CD4-positive, alpha-beta T cell treated with Interleukin-15 for 4 hours (primary cell): Measurements from ENCODE around the gene PARP16.
"Not testable (repeated sequence)": the region's sequence is repeated elsewhere in the genome, so short reads cannot be mapped to it uniquely, and the experiment has no call there.

Experiments used
- DNase-seq: peaks from one replicate; pipeline ENCODE4 v3.0.0-alpha.2; 2020; ENCODE audit warnings: low spot score

The PARP16 gene

DNA sequence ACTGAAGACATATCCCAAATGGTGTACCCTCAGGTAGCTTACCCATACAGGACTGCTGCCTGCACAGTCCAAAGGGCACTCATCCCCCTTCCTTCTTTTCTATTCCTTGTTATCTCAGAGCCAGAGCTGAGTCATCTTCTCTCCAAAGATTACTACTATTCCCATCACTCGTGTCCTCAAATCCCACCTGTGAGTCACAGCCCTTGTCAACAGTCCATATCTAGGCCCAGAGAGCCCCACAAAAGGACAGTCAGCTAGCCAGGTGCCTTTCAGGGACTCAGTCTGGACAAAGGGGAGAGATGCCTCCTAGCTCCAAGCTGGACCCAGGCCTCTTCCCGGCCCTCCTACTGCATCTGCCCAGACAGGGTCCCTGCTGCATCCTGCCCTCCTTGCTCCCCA, 11.0 kb downstream of the PARP16 start:
- DNase-seq: no peak

DNA sequence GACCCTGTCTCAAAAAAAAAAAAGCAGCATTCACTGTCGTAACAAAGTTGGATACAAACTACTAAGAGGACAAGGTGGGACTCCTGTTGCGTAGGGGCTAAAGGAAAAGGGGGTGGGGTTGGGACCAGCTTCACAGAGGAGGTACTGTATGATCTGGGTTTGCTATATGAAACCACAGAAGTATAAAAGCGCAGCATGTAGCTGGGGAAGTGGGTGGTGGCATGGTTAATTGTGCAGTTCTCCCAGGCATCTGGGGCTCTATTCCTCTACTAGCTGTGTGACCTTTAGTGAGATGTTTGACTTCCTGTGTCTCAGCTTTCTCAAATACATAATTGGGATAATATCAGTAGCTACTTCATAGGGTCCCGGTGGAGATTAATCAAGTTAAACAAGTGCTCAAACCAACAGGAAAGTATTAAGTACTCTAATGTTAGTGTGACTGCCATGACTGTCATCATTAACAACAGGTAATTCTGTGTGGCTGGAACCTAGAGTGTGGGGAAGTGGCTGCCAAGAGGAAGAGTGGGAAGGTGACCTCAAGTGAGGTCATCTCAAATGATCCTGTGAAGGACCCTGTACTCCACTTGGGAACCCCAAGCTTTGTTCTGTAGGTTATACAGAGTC, 11.5 kb downstream of the PARP16 start:
- no peak for DNase-seq

DNA sequence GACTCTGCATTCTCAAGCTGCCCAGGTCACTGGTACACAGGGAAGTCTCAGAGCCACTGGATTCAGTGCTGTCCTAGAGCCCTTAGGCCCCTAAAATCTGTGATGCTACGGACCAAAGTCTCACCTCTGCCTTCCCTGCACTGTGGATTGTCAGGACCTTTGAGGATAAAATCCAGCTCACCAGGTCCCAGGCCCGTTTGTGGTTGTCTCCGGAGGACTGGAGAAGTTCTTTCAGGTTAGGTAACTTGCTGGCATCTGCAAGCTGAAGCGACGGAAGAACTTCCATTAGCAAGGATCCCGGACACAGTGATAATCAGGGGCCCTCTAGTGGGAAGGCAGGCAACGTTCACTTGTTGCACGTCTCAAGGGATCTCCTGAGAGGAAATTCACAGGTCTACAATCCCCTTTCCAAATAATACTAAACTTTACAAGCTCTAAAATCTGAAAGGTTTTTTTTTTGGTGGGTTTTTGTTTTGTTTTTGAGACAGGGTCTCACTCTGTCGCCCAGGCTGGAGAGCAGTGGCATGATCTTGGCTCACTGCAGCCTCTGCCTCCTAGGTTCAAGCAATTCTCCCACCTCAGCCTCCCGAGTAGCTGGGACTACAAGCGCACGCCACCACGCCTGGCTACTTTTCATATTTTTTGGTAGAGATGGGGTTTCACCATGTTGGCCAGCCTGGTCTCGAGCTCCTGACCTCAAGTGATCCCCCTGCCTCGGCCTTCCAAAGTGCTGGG, 15.7 kb downstream of the PARP16 start:
- not testable (repeated sequence) for DNase-seq

DNA sequence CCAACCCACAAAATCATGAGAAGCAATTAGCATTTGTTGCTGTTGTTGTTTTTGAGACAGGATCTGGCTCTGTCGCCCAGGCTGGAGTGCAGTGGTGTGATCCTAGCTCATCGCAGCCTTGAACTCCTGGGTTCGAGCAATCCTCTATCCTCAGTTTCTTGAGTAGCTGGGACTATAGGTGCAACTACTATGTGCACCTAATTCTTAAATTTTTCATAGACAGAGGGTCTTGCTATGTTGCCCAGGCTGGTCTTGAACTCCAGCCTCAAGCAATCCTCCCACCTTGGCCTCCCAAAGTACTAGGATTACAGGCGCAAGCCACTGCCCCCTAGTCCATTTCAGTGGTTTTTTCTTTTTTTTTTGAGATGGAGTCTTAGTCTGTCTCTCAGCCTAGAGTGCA, 18.3 kb downstream of the PARP16 start:
- DNase-seq: no peak

DNA sequence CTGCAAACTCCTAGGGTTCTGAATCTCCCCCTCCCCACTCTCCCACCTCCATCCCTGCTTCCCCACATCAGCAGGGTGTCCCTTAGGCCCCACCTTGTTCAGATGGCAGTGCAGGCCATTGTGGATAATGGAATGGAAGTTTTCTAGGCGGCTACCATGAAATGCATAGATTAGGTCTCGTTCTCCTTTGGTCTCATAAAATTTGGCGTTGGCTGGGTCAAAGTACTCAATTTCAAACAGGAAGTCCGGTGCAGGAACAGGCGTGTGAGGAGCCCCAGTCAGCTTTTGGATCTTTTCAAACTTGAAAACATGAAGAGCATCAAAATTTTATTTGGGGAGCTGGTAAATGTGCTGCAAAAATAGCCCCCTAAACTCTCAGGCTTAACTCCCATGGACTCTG, 20.2 kb downstream of the PARP16 start:
- no peak for DNase-seq

DNA sequence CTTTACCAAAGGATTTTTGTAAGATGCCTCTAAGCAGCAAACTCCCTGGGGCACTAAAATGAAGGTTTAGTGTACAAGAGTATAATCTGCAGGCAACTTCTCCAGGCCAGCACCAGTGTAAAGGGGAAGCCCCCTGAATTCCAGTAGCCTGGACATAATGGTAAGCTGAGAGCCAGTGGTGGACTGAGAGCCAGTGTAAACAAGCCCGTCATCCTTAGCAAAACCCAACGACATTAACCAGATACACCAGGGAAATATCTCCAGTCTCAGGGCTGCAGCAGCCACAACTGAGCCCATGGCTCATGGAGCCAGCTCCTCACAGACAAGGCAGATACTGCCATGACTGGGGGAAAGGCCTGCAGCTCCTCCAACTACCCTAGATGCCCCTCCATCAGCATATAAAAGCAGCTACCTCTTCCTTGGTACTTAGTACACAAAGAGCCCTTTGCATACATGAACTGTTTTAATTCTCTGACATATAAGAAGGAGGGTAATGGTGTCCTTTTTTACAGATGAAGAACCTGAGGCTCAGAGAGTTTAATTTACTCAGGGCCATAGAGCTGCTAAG, 21.7 kb downstream of the PARP16 start:
- DNase-seq: no peak

DNA sequence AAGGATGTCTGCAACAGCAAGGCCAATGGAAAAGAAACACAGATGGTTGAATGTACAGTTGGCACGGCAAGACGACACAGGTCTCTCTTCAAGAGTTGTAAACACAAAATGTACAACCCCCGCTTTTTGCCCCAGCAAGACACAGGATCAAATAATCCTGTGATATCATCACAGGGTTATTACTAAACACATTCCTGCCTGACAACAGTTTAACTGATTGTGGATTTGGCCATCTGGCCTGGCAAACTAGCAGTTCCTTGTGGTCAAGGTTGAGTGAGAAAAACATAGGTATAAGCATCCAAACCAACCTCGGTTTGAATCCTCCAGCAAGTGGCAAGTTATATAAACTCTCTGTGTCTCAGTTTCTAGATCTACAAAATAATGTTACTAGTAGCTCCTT, 23.4 kb downstream of the PARP16 start:
- no peak for DNase-seq

DNA sequence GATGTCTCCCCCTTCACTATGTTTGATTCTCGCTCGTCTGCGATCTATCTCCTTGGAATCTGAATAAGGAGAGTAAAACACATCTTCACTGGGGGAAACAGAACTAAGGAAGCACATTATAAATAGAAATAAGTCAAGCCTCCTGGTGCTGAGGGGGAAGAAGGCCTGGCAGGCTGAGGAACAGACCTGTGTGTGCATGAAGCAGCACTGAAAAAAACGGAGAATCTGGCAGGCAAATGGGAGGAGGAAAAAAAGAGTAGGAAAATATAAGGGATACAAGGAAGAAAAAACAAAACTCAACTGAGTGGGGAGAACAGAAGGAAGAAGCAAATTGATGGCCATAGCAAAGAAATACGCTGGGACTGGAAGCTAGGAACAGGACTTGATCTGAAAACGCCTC, 25.7 kb downstream of the PARP16 start:
- DNase-seq: no peak

DNA sequence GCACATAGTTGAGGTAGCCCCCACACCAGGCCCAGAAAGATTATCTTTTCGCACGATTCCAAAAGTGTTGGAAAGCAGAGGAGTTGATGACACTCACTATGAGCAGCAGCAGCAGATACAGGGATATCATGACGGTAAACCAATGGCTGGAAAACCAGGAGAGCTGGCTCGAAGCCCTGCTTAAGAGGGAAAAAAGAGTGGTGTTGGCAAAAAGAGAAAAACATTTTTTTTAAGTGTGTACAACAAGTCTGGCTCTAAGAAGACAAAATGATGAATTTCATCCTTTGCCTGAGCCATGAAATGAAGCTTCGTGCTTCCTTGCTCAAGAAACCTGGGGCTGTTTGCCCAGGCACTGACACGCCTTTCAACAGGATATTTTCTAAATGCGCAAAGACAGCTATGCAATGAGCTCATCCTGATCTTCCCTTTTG, 27.3 kb downstream of the PARP16 start:
- DNase-seq: no peak

DNA sequence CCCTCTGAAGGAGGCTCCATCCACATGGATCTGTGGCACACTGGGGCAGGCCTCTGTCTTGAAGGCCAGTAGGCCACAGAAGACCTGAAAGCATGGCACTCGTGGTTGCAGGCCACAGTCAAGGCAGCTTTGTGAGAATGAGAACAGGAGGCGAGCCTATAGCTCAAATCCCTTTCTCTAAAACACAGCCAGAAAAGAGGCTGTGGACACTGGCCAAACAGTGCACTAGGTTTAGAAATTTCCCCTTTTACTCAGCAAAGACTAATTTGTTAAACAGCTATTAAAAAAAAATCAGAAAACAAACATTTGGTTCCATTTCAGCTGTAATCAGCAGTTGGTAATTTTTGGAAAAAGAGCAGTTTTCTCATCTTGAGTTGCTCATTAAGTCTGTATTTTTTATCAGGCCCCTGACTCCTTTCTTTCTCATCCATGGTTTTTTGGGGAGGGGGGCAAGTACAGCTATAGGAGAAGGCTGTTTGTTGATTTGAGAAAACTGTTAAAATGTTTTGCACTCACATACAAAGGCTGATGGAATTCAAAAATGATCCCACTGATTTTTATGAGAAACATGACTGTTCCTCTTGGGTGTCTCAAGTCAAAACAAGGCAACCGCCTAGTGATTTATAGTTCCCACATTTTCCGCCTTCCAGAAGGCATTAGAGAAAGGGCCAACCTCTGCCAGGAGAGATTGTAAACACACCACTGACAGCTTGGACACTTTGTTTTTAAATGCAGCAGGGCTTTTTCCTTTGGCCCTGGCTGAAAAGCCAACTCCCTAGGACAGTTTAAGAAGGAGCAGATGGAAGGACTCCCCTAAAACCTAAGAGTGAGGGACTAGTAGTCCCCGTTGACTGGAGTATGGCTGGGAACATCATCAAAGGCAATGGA, 28.1 kb downstream of the PARP16 start:
- DNase-seq: no peak

DNA sequence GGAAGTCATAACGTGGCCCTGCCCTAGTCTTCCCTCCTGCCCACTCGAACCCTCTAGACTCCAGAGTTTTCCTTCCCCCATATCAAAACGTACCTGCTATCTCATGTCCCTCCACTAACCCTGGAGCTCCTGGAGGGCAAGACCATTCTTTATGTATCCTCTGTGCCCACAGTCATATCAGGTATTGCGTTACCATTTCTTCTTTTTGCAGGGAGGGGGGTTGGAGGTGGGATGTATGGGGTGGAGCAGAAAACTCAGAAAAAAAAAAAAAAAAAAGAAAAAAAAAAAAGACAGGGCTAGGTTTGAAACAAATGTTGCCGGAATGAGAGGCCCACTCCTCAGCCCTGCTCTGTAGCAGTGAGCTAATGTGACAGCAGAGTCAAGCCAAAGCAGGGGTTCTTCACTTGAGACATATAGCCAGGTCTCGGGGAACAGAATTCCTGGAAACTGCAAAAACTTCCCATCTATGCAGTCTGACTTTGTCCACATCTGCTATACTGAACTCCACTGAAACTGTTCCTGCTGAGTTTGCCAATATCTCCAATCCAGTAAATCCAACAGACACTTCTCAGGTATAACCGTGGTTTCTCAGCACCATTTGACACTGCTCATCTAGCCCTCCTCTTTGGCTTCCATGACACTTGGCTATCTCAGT, 31.1 kb downstream of the PARP16 start:
- no peak for DNase-seq

DNA sequence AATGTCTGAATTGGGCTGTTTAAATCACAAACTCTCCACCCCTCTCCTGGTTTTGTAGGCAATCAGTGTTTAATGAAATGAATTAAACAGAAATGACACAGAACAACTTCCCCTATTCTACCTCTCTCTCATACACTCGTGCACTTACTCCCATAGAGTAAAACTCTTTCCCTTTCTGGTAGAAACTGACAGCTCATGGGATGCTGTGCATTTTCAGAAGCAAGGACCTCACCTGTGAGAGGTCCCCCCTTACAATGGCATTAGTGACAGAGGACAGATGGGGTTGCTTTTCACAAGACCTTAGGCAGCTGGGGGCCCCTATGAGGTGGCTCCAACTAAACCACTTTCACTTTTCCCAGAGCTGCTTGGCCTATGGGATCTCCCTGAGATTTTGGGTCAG, 31.9 kb downstream of the PARP16 start:
- no peak for DNase-seq

DNA sequence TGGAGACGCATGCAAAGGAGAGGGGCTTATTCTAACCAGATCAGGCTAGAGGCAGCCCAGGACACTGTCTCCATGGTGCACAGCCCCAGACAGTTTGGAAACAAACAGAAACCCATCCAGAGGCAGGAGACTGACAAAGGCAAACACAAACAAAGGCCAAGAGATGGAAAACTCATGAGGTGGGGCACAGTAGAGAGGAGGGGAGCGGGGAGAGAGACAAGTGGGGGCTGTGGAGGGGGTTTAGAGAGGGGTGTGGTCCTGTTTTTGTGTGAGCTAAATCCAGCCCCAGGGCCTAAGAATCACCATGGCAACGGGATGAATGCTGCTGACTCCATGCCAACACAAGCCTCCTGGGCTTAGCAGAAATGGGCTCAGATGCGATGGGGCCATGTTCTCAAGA, 32.3 kb downstream of the PARP16 start:
- no peak for DNase-seq

DNA sequence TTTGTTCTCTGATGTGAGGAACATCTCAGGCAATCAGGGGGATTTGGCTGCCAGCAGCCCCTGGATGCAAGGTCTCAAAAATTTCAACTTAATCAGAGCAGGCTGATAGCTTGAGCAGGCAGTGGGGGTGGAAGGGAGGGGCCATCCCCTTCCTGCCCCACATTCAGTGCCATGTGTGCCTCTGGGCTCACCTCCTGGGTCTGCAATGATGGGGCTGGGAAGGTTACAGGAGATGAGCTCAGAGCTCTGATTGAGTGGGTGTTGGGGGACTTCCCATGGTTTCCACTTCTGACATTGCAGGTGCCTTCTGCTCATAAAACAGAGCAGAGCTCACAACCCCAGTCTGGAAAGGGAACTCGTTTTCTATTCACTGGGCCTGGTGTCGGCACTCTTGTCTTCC, 37.0 kb downstream of the PARP16 start:
- DNase-seq: no peak

DNA sequence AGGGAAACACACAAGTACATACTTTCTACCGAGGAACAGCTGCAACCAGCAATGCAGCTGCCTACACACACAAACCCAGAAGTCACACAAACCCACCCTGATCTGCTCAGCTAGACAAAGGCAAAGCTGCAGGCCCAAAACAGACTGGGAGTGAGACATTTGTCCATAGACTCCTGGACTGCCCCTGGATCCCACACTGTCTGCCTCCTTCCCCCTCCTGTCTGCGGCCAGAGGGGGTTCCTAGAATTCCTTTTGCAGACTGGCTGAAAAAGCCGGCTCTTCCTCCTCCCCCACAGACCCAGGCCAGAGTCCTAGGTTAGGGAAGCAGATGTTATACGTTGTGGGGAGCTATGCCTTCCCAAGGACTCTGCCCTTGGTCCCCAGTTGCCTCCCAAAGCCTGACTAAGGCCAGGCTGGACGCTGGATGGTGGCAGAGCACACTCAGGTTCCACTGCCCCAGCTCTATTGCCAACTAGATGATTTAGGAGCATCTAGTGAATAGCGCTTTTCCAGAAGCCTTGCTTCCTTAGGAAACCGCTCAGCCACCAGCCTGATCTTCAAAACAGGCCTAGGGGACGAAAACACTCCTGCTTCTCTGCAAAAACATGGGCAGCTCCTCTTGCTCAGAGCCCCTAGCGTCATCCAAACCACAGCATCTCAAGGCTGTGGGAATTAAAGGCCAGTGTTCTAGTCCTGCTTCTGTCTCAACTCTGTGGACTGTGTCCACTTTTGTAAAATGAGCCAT, 38.0 kb downstream of the PARP16 start:
- no peak for DNase-seq

DNA sequence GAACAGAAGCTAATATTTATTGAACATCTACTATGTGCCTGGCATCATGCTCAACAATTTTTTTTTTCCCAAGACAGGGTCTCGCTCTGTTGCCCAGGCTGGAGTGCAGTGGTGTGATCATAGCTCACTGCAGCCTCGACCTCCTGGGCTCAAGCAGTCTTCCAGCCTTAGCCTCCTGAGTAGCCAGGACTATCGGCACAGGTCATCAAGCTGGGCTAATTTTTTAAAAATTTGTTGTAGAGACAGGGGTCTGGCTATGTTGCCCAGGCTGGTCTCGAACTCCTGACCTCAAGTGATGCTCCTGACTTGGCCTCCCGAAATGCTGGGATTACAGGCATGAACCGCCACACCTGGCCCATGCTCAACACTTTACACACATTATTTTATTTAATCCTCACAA, 39.7 kb downstream of the PARP16 start:
- DNase-seq: no peak

DNA sequence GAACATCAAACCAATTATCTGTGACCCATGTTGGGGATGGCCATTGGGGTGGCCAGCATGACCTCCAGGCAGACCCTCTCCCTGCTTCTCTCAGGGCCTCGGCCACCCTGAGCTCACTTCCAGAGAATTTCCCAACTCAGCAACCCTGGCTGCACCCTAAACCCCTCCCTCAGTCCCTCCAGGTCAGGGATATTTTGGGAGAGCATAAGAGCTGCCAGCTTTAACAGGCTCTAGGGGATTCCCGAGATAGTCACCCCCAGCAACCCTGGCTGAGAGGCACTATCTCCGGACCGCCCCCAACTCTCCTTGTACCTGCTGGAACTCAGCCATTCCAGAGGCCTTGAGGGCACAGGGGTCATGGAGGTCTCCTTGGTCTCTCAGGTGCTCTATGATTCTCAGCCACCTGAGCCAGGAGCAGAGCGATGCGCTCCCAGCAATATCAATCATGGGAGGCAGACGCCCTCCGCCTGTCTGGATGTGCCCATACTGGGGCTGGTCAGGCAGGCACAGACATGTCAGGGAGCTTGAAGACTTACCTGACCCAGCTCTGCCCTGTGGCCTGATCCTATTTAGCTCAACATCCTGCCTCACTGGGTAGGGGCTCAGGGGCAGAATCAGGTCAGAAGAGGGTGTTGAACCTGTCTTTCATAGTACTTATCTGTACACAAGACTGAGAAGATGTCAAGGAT, 40.5 kb downstream of the PARP16 start:
- DNase-seq: no peak

DNA sequence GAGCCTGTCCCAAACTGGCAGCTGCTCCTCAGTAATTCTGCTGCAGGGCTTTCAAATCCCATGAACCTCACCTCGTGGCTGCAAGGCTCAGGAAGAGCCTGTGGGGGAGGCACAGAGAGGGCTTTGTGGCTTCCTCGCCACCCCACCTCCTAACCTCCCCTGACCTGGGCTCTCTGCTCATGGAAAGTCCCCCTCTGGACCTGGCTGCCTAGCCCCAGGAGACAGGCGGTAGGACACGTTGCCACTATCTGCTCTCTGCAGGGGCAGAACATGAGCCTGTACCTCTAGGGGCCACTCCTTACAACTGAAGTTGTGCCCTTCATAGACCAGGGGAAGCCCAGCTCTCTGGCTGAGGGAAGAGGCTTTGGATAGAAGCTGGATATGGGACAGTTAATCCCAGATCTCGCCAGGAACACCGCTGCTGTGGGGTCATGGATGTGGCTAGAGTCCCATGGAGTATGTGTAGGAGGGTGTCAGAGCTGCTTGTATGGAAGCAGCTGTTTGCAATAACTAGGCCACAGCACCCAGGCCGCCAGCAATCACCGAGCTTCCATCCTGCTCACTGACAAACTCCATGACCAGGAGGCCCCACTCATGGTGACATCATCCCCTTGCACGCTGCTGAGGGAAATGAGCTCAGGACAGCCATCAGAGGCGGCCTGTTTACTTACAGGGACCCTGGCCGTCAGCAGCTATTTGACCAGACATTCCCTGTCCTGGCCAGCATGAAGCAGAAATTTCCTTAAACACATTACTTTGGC, 41.4 kb downstream of the PARP16 start:
- no peak for DNase-seq

DNA sequence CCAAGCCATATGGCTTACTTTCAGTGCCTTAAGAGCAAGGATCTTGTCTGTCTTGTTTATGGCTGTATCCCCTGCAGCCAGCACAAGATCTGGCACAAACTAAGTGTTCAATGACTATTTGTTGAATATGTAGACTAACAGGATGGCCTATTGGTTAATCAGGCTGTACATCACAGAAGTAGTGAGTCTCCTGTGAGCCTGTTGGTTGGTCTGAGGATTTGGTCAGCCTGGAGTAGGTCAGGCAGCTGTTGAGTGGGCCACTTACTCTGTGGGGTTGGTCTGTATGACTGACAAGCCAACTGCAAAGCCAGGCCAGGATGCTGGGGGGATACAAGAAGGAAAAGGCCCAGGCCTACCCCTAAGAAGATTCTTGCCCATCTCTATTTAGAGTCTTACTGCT, 42.0 kb downstream of the PARP16 start:
- DNase-seq: no peak

DNA sequence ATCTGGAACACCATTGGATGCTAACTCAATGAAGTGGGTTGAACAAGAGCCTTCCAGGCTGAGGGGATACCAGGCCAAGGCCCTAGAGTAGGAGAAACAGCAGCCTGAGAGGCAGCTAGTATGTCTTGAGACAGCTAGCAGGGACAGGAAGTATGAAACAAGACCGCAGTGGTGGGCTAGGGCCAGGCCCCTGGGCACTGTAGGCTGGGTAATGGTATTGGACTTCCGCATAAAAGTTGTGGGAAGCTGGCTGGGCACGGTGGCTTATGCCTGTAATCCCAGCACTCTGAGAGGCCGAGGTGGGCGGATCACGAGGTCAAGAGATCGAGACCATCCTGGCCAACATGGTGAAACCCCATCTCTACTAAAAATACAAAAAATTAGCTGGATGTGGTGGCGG, 50.2 kb downstream of the PARP16 start:
- not testable (repeated sequence) for DNase-seq
